Cortex of kidney (tissue), 1 donor: ENCODE results near the gene RAD51B.
"Not testable (repeated sequence)": the region's sequence is repeated elsewhere in the genome, so short reads cannot be mapped to it uniquely, and the experiment has no call there.

Experiments used
- DNase-seq: peaks from one replicate; lab custom pipeline; 2025; lab: John Stamatoyannopoulos, UW

Gene RAD51B

DNA sequence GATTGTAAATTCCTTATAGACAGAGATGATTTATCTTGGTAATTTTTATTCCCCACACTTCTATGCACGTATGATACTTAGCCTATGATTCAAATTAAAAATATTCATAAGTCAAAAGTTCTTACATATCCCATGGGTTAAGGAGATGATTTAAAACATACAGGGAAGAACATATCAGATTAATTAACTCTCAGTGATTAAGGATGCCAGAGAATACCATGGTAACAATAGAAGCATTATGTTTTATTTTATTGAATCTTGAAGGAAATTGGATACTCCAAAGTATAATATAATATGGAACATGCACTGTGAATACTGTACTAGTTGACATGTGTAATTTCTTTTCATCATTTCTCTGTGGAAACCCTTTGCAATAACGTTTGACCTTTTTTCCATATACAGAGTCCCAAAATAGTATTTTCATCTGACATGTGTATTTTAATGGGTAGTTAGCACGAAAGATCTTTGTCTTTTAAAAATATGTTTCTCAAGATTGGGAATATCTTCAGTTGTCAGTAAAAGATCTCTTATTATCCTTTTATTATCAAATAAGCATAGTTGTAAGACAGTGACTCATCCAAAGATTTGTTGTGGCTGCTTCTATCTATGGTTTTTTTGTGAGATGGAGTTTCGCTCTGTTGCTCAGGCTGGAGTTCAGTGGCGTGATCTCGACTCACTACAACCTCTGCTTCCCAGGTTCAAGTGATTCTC lies 166.7 kb downstream of the RAD51B start:
- no peak for DNase-seq

DNA sequence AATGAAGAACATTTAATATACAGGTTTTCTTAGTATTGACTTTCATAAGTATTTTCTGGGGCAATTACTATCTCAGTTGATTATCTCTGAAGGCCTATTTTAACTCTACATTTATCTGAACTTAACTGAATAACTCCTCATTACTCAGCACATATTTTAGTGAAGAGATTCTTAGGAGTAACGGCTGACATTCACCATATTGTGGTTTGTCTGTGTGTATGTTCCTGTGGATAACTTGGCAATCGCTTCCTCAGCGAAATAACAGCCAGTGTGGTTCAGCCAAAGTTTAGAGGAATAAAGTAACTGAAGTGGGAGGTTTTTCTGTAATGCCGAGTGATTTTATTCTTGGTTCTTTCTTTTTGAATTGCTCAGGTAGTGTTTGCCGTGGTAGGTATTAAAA lies 168.0 kb downstream of the RAD51B start:
- no peak for DNase-seq

DNA sequence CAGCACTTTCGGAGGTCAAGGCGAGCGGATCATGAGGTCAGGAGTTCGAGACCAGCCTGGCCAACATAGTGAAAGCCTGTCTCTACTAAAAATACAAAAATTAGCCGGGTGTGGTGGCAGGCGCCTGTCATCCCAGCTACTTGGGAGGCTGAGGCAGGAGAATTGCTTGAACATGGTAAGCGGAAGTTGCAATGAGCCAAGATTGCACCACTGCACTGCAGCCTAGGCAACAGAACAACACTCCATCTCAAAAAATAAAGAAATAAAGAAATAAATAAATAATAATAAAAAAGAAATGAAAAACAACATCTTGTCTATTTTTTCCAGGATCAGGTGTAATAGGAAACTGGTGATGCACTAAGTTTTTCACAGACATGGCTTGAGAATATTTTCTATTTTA lies 168.6 kb downstream of the RAD51B start:
- not testable (repeated sequence) for DNase-seq

GRCh38 chr14:67990576-67990975 lies 171.0 kb downstream of the RAD51B start:
- DNase-seq, result no peak

DNA sequence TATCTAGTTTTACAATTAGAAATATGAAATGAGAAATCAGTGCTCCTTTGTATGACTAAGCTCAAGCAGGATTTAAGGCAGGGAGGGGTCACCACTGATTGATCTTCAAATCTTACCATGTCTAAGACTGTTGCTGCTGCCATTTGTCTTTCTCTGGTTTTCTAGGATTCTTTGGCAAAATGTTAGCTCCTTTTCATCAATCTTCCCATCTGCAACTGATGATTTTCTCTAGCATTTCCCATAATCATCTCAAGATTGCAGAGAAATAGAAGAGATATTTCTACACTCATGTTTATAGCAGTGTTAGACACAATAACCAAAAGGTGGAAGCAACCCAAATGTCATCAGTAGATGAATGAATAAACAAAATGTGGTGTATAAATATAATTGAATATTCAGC lies 175.0 kb downstream of the RAD51B start:
- DNase-seq, result no peak

GRCh38 chr14:67996235-67996634 lies 176.7 kb downstream of the RAD51B start:
- no peak for DNase-seq

DNA sequence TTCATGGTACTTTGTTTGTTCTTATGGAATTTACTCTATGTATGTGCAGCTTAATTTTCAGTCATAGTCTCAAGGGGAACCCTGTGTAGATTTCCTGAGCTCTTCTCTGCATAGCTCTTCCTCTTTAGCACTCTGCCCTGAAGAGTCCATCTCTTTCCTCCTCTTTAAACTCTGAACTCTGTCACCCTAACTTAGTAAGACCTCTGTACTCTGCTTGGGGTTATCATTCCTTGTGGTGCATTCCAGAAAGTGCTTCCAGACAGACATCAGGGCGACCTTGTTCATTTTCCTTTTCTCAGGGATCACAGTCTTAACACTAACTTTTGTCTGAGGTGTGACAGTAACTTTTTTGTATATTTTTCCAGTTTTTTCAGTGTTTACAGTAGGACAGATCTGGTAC lies 179.3 kb downstream of the RAD51B start:
- DNase-seq, result no peak

GRCh38 chr14:67999290-67999689 lies 179.7 kb downstream of the RAD51B start:
- no peak for DNase-seq

- DNase-seq, result no peak
These were observed 180.3 kb downstream of the RAD51B start for GRCh38 chr14:67999705-68000384.

DNA sequence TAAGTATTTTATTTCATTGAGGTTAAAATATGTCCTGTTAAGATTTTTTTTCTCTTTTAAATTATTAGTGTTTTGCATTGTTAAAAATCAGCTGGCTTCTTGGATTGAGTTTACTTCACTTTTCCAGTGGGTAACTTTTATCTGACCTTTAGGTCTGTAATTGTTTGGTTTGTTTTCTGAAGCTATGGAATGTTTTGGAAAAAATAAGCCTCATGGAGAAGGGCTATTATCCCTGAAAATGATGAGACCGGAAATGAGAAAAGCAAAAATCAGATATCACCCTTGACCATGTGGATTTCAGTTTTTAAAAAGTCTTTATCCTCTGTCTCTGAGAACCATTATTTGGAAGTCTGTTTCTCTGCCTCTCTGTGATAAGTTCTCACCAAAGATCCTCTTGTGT lies 180.9 kb downstream of the RAD51B start:
- no peak for DNase-seq

DNA sequence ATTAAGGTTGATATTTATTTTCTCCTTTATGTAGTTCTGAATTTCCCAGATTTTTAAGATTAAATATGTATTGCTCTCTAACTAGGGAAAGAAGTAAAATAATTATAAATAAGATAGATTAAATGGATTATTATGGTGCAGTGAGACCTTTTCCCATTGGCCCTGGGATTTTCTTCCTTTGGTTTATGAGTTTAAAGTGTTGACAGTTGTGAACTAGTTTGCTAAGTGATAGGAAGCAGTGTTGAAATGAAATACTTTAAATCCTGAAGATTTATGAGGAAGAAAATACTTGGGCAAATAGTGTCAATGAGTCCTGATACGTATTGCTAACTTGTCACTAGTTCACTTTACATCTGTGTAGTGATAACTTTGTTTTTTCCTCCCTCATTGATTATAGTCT lies 188.9 kb downstream of the RAD51B start:
- no peak for DNase-seq

DNA sequence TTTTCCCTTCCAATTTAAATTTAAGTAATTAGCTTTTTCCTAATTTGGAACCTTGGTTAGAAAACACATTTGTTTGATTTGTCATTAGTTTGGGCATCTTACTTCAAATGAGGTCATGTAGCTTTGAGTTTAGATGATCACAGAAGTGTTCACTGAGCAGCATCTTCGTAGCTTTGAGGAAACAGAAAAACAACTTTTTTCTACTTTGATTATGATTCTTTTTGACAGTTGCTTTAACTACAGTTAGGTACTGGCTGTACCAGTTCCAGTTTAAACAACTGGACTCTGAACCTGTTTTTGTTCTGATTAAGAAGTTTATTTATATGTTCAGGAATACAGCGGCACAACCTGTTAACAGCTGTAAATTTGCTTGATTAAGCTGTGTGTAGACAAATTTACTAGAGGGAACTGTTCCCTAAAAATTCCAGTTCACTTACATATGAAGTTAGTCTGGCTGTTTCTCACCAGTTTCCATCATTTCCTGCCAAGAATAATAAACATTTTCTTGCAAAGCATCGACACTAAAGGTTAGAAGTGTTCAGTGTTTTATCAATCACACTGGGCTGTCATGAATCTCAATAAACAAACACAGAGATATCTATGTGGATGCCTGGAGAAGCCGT lies 191.9 kb downstream of the RAD51B start:
- no peak for DNase-seq

DNA sequence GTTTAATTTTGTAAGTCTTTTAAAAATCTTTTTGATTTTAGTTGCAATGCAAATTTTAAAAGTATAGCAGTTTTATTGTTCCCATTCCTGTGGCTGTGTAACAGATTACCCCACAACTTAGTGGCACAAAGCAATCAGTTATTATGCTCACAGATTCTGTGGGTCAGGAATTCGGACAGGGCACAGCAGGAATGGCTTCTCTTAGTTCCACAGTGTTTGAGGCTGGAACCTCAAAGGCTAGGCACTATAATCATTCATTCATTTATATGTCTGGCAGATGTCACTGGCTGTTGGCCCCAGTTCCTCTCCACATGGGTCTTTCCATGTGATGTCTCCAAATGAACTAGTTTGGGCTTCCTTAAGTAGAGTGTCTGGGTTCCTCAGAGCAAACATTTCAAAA lies 193.3 kb downstream of the RAD51B start:
- no peak for DNase-seq

GRCh38 chr14:68013326-68013725 lies 193.7 kb downstream of the RAD51B start:
- no peak for DNase-seq

DNA sequence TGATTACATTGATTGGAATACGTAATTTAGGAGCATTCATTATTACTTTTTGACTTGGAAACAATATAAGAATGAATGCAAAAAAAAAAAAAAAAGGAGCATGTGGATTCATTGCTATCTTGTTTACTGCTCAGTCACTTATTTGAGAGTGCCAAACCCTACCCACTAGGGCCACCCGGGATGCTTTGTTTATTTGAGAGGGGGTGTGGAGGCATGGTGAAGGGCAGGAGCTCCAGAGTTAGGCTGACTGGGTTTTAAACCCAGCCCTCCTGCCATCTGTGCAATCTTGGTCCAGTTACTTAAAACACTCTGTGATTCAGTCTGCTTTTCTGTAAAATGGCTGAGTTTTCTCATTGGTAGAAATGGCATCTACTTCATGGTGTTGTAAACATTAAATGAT lies 195.2 kb downstream of the RAD51B start:
- DNase-seq, result no peak

GRCh38 chr14:68015356-68016254 lies 196.0 kb downstream of the RAD51B start:
- DNase-seq, result no peak

GRCh38 chr14:68016255-68016914 lies 196.8 kb downstream of the RAD51B start:
- DNase-seq, result no peak

- DNase-seq, result no peak
These were observed 199.0 kb downstream of the RAD51B start for GRCh38 chr14:68018598-68018997.

GRCh38 chr14:68020493-68020892 lies 200.9 kb downstream of the RAD51B start:
- no peak for DNase-seq

DNA sequence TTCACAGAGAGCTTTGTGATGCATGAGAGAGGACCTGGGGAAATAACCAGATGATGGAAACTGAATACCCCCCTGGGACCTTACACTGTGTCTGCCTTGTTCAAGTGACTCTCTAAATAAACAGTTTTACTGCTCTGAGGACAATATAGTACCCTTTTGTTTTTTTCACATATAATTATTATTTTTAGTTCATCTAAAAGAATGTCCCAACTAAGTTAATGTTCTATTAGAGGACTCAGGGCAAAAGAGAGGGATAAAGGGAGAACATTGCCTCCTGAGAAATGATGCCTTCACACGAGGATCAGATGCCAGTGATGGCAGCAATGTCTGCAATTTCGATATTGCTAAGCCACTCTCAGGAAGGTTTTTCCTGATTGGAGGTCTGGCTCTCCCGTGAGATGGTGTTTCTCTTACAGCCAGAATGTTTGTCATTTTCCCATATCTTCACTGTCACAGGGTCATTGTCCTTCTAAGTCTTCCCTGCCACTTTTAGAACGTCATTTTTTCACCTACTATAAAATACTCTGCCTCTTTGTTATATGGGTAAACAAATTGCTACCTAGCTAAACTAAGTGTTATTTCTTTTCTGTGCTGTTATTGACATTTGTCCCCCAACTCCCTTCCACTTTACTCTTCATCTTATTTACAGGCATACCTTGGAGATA lies 201.6 kb downstream of the RAD51B start:
- no peak for DNase-seq

- no peak for DNase-seq
These were observed 207.7 kb downstream of the RAD51B start for GRCh38 chr14:68027276-68027675.
